Mesendoderm (in vitro differentiated cells): ENCODE data around the gene RILPL2.
A peak's percentile ranks its signal among the peaks of the same experiment; 100 is the strongest.
"Not testable (repeated sequence)": the region's sequence is repeated elsewhere in the genome, so short reads cannot be mapped to it uniquely, and the experiment has no call there.

Experiments used
- DNase-seq: peaks from one replicate; pipeline ENCODE4 v3.0.0; 2013
- H2AK5ac ChIP-seq: 2 replicates; pipeline ENCODE4 v1.6.1; 2013; ENCODE audit warnings: low read length, inconsistent platforms
- H2BK120ac ChIP-seq: 2 replicates; pipeline ENCODE4 v1.6.1; 2013; ENCODE audit warnings: low read depth, mild to moderate bottlenecking, low read length, moderate library complexity, mixed read lengths
- H2BK15ac ChIP-seq: replicated peaks from 2 replicates; pipeline ENCODE4 v1.6.1; 2013; ENCODE audit warnings: low read depth, mild to moderate bottlenecking, moderate library complexity
- H2BK5ac ChIP-seq: 2 replicates; pipeline ENCODE4 v1.6.1; 2013; ENCODE audit warnings: low read length, inconsistent platforms
- H3K18ac ChIP-seq: 2 replicates; pipeline ENCODE4 v1.6.1; 2013; ENCODE audit warnings: mild to moderate bottlenecking, low read length, mixed read lengths
- H3K23ac ChIP-seq: one replicate; pipeline ENCODE4 v1.6.1; 2013; ENCODE audit warnings: low read length
- H3K27ac ChIP-seq: 2 replicates; pipeline ENCODE4 v1.5.1; 2013; ENCODE audit warnings: low read depth, mild to moderate bottlenecking, inconsistent platforms, low read length, moderate library complexity
- H3K27me3 ChIP-seq: 2 replicates; pipeline ENCODE4 v1.6.1; 2013; ENCODE audit warnings: low read length, control low read depth, mild to moderate bottlenecking, inconsistent platforms; ENCODE audit not compliant: insufficient read depth, poor library complexity
- H3K36me3 ChIP-seq: 2 replicates; pipeline ENCODE4 v1.6.1; 2013; ENCODE audit warnings: low read length, inconsistent platforms; ENCODE audit not compliant: control insufficient read depth, insufficient read depth
- H3K4ac ChIP-seq: one replicate; pipeline ENCODE4 v1.6.1; 2013; ENCODE audit warnings: low read depth, mild to moderate bottlenecking, low read length, moderate library complexity
- H3K4me1 ChIP-seq: 2 replicates; pipeline ENCODE4 v1.6.1; 2013; ENCODE audit warnings: low read depth, low read length, inconsistent platforms; ENCODE audit not compliant: control insufficient read depth
- H3K4me2 ChIP-seq: 2 replicates; pipeline ENCODE4 v1.6.1; 2013; ENCODE audit warnings: low read length
- H3K4me3 ChIP-seq: 2 replicates; pipeline ENCODE4 v1.5.1; 2013; ENCODE audit warnings: mild to moderate bottlenecking, low read length
- H3K56ac ChIP-seq: one replicate; pipeline ENCODE4 v1.6.1; 2013; ENCODE audit warnings: low read length
- H3K79me1 ChIP-seq: 2 replicates; pipeline ENCODE4 v1.6.1; 2013; ENCODE audit warnings: low read length, inconsistent platforms
- H3K79me2 ChIP-seq: 2 replicates; pipeline ENCODE4 v1.6.1; 2013; ENCODE audit warnings: mild to moderate bottlenecking, low read length; ENCODE audit not compliant: control insufficient read depth, insufficient read depth
- H3K9ac ChIP-seq: 2 replicates; pipeline ENCODE4 v1.6.1; 2013; ENCODE audit warnings: low read length, inconsistent platforms
- H4K5ac ChIP-seq: one replicate; pipeline ENCODE4 v1.6.1; 2013; ENCODE audit warnings: low read length
- H4K8ac ChIP-seq: one replicate; pipeline ENCODE4 v1.6.1; 2013; ENCODE audit warnings: low read depth, mild to moderate bottlenecking, control low read depth, low read length, moderate library complexity
- WGBS: extraction: QIAGEN DNeasy Blood & Tissue Kit; methylation state at CpG from one replicate; pipeline ENCODE4 v1.1.7; 2013; ENCODE audit warnings: low lambda C conversion rate, missing lambda C conversion rate; ENCODE audit not compliant: insufficient coverage; ENCODE audit errors: extremely low coverage; 5-methylcytosine and 5-hydroxymethylcytosine counted together

Gene RILPL2

GRCh38 chr12:123457980-123458779 is 21.7 kb upstream of the RILPL2 start, which contains the start of gene SNRNP35:
SNRNP35 (plus strand) TSS chr12:123458139; CDS start chr12:123465541, 7,402 bp downstream.
- H3K23ac ChIP-seq, result no peak within 1 kb of the TSS
- H4K8ac ChIP-seq, result peak within 1 kb of the TSS; percentile 98
- peak within 1 kb of the TSS; percentile 83 for H3K4me3 ChIP-seq
- no peaks in the 10 kb centered on the region for H3K79me2 ChIP-seq
- peak within 1 kb of the TSS; percentile 100 for H3K56ac ChIP-seq
- H3K27ac ChIP-seq, result peak within 1 kb of the TSS; percentile 100
- peak within 1 kb of the TSS; percentile 62 for H3K4ac ChIP-seq
- no peak within 1 kb of the TSS for H4K5ac ChIP-seq
- peak within 1 kb of the TSS; percentile 90 for H3K9ac ChIP-seq
- no peak within 1 kb of the TSS for H2BK15ac ChIP-seq
- peak within 1 kb of the TSS; percentile 91 for H3K18ac ChIP-seq
- no peaks in the 10 kb centered on the region for H3K4me1 ChIP-seq
- H3K27me3 ChIP-seq, result no peaks in the 10 kb centered on the region
- DNase-seq, result peak; percentile 96
- H2BK5ac ChIP-seq, result peak within 1 kb of the TSS; percentile 77
- peak within 1 kb of the TSS; percentile 56 for H3K4me2 ChIP-seq
- no peak within 1 kb of the TSS for H2BK120ac ChIP-seq
- H3K79me1 ChIP-seq, result no peaks in the 10 kb centered on the region
- WGBS, result no CpG with 5 or more reads among the region's 48 CpGs
- no peaks in the 10 kb centered on the region for H3K36me3 ChIP-seq
- no peak within 1 kb of the TSS for H2AK5ac ChIP-seq

DNA sequence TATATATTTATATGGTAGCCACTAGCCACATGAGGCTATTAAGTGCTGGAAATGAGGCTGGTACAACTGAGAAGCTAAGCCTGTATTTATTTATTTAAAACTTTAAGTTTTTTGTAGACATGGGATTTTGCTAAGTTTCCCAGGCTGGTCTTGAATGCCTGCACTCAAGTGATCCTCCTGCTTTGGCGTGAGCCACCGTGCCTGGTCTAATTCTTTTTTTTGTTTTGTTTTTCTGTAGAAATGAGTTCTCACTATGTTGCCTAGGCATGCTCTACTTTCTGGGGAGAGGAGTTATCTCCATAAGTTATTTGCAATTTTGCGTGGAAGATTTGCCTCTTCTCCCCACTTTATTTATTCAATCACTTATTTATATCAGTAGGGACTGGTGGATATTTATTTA is 16.7 kb upstream of the RILPL2 start:
- DNase-seq, result no peak
- Histone ChIP-seq H3K9ac (no peak overlapping the region), H3K56ac (no peak overlapping the region), H3K79me1 (no peaks in the 10 kb centered on the region), H2AK5ac (no peak overlapping the region), H3K4me2 (no peak overlapping the region), H3K27me3 (no peaks in the 10 kb centered on the region), H3K79me2 (no peaks in the 10 kb centered on the region), H2BK120ac (no peak overlapping the region), H2BK15ac (no peak overlapping the region), H4K8ac (no peak overlapping the region), H3K4ac (no peak overlapping the region), H3K27ac (no peak overlapping the region), H3K23ac (no peak overlapping the region), H3K18ac (no peak overlapping the region), H2BK5ac (no peak overlapping the region), H3K36me3 (no peaks in the 10 kb centered on the region), H3K4me1 (no peaks in the 10 kb centered on the region), H3K4me3 (no peak overlapping the region), H4K5ac (no peak overlapping the region)
- WGBS, result no CpG with 5 or more reads among the region's 3 CpGs

DNA sequence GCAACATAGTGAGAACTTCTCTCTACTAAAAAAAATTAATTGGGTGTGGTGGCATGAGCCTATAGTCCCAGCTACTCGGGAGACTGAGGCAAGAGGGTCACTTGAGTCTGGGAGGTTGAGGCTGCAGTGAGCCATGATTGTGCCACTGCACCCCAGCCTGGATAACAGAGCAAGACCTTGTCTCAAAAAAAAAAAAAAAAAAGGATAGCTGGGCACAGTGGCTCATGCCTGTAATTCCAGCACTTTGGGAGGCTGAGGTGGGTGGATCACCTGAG is 15.7 kb upstream of the RILPL2 start:
- H2AK5ac ChIP-seq, H3K9ac ChIP-seq, H2BK120ac ChIP-seq, H3K18ac ChIP-seq, H3K27ac ChIP-seq, H3K36me3 ChIP-seq, H3K79me2 ChIP-seq, H3K4me3 ChIP-seq, H3K4me2 ChIP-seq, H4K8ac ChIP-seq, H3K4me1 ChIP-seq, H3K23ac ChIP-seq, DNase-seq, H2BK5ac ChIP-seq, H4K5ac ChIP-seq, H2BK15ac ChIP-seq, H3K79me1 ChIP-seq, H3K4ac ChIP-seq, H3K56ac ChIP-seq, H3K27me3 ChIP-seq: not testable (repeated sequence)
- no CpG with 5 or more reads among the region's 1 CpG for WGBS

DNA sequence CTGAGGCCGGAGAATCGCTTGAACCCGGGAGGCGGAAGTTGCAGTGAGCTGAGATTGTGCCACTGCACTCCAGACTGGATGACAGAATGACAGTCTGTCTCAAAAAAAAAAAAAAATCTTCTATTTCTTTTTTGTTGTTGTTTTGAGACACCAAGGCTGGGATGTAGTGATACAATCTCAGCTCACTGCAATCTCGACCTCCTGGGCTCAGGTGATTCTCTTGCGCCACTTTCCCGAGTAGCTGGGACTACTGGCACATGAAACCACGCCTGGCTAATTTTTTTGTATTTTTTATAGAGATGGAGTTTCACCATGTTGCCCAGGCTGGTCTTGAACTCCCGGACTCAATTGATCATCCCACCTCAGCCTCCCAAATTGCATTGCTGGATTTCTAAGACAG is 14.2 kb upstream of the RILPL2 start:
- Histone ChIP-seq H3K4ac (no peak overlapping the region), H2BK15ac (no peak overlapping the region), H2BK120ac (no peak overlapping the region), H3K4me3 (no peak overlapping the region), H3K23ac (no peak overlapping the region), H3K9ac (no peak overlapping the region), H3K56ac (no peak overlapping the region), H4K5ac (no peak overlapping the region), H3K18ac (no peak overlapping the region), H3K27ac (no peak overlapping the region), H3K36me3 (no peaks in the 10 kb centered on the region), H3K79me1 (no peaks in the 10 kb centered on the region), H2BK5ac (no peak overlapping the region), H3K4me1 (no peaks in the 10 kb centered on the region), H3K4me2 (no peak overlapping the region), H3K79me2 (no peaks in the 10 kb centered on the region), H2AK5ac (no peak overlapping the region), H3K27me3 (no peaks in the 10 kb centered on the region), H4K8ac (no peak overlapping the region)
- DNase-seq, result no peak
- no CpG with 5 or more reads among the region's 9 CpGs for WGBS

DNA sequence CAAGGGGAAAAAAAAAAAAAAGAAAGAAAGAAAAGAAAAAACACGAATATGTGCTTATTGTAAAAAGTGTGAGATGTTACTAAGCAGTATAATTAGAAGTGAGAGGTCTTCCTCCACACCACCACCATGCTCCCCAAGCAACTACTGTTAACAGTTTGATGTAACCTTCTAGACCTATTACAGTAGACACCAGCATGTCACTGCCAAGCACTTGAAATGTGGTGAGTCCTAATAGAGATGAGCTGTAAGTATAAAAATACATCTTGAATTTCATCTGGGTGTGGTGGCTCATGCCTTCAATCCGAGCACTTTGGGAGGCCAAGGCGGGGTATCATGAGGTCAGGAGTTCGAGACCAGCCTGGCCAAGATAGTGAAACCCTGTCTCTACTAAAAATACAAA is 13.4 kb upstream of the RILPL2 start:
- Histone ChIP-seq H3K56ac (no peak overlapping the region), H3K23ac (no peak overlapping the region), H3K36me3 (no peaks in the 10 kb centered on the region), H2BK5ac (no peak overlapping the region), H3K4me3 (no peak overlapping the region), H3K18ac (no peak overlapping the region), H3K4ac (no peak overlapping the region), H3K27ac (no peak overlapping the region), H4K8ac (no peak overlapping the region), H2AK5ac (no peak overlapping the region), H3K4me1 (no peaks in the 10 kb centered on the region), H3K9ac (no peak overlapping the region), H4K5ac (no peak overlapping the region), H3K27me3 (no peaks in the 10 kb centered on the region), H2BK15ac (no peak overlapping the region), H3K4me2 (no peak overlapping the region), H2BK120ac (no peak overlapping the region), H3K79me2 (no peaks in the 10 kb centered on the region), H3K79me1 (no peaks in the 10 kb centered on the region)
- WGBS, result no CpG with 5 or more reads among the region's 4 CpGs
- DNase-seq, result no peak

GRCh38 chr12:123449249-123449733 is 12.8 kb upstream of the RILPL2 start:
- no peak for DNase-seq
- no CpG with 5 or more reads among the region's 2 CpGs for WGBS
- no peaks in the 10 kb centered on the region for H3K79me2 ChIP-seq
- no peak overlapping the region for H3K56ac ChIP-seq
- no peak overlapping the region for H2AK5ac ChIP-seq
- H3K36me3 ChIP-seq, result no peaks in the 10 kb centered on the region
- H3K18ac ChIP-seq, result no peak overlapping the region
- no peak overlapping the region for H2BK5ac ChIP-seq
- H3K4me2 ChIP-seq, result no peak overlapping the region
- no peak overlapping the region for H4K5ac ChIP-seq
- no peak overlapping the region for H2BK15ac ChIP-seq
- H4K8ac ChIP-seq, result no peak overlapping the region
- no peaks in the 10 kb centered on the region for H3K27me3 ChIP-seq
- H2BK120ac ChIP-seq, result no peak overlapping the region
- no peaks in the 10 kb centered on the region for H3K4me1 ChIP-seq
- no peak overlapping the region for H3K9ac ChIP-seq
- no peak overlapping the region for H3K4me3 ChIP-seq
- H3K23ac ChIP-seq, result no peak overlapping the region
- H3K27ac ChIP-seq, result no peak overlapping the region
- no peak overlapping the region for H3K4ac ChIP-seq
- no peaks in the 10 kb centered on the region for H3K79me1 ChIP-seq
